ENCODE measurements around the gene SEZ6. TPM values are rescaled to one million over a fixed set of nuclear protein-coding genes. Genes with fewer than 3 reads are reported as not detected.
A peak's percentile ranks its signal among the peaks of the same experiment; 100 is the strongest.

Gene SEZ6
- total RNA-seq, 1 donor from 2014 or later = not detected

DNA sequence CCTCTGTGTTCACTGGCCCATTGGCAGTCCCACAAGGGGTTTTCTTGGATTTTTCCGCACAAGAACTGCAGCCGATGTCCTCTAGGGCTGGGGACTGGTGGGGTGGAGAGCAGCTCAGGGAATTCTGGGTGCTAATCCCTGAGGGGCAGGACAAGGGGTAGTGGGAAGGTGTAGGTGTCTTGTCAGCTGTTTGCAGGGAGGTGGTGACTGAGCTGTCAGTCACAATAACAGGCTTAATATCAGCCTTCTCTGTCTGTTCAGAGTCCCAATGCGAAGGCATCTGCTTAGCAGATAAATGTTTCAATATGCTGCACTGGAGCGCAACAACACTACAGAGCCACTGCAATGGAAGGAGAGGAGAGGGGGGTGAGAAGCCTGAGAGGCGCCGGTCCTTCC lies 92.9 kb downstream of the SEZ6 start:
- Mint-ChIP-seq H3K9me3 (ENCODE audit: unreplicated experiment) (no peaks in the 10 kb centered on the region), H3K36me3 (ENCODE audit: unreplicated experiment) (peaks cover 56% of the 10 kb centered on the region), H3K4me1 (ENCODE audit: unreplicated experiment) (peaks cover 8% of the 10 kb centered on the region), H3K4me3 (ENCODE audit: unreplicated experiment) (no peak overlapping the region), H3K27me3 (ENCODE audit: unreplicated experiment) (no peaks in the 10 kb centered on the region), H3K27ac (ENCODE audit: unreplicated experiment) (no peak overlapping the region)
- no peak for DNase-seq (ENCODE audit: extremely low spot score, unreplicated experiment)
- TF ChIP-seq, protein P1, sequence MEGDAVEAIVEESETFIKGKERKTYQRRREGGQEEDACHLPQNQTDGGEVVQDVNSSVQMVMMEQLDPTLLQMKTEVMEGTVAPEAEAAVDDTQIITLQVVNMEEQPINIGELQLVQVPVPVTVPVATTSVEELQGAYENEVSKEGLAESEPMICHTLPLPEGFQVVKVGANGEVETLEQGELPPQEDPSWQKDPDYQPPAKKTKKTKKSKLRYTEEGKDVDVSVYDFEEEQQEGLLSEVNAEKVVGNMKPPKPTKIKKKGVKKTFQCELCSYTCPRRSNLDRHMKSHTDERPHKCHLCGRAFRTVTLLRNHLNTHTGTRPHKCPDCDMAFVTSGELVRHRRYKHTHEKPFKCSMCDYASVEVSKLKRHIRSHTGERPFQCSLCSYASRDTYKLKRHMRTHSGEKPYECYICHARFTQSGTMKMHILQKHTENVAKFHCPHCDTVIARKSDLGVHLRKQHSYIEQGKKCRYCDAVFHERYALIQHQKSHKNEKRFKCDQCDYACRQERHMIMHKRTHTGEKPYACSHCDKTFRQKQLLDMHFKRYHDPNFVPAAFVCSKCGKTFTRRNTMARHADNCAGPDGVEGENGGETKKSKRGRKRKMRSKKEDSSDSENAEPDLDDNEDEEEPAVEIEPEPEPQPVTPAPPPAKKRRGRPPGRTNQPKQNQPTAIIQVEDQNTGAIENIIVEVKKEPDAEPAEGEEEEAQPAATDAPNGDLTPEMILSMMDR (IDR thresholded peaks at IDR 0.05) = no peak

DNA sequence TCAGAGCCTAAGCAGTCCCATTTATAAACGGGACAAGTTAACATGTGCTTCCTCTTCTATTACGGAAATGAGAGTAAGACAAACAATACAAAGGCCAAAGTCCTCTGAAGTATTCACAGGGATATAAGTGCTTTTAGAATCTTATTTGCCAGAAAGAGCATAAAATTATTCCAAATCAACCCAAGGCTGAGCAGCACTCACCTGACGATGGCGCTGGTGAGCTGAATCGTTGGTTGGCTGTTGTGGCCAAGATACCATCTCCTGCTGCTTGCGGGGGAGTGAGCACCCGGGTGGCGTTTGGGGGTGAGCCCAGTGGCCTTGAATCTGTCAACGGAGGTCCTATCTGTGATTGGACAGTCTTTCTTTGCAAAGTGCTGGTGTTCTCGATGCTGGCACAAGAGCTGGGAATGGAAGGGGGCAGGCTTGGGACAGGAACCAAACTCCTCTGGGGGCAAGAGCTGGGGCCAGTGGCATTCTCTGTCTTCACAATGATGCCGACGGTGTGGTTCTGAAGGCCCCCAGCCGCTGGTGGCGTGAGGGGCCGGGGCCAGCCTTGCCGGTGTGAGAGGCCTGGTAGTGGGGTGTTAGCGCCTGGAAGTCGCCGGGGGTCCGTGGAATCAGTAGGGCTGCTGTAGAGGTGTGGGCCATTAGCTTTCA lies 93.4 kb downstream of the SEZ6 start:
- Mint-ChIP-seq H3K9me3 (ENCODE audit: unreplicated experiment) (no peaks in the 10 kb centered on the region), H3K27me3 (ENCODE audit: unreplicated experiment) (no peaks in the 10 kb centered on the region), H3K36me3 (ENCODE audit: unreplicated experiment) (peaks cover 59% of the 10 kb centered on the region), H3K4me3 (ENCODE audit: unreplicated experiment) (no peak overlapping the region), H3K4me1 (ENCODE audit: unreplicated experiment) (peaks cover 8% of the 10 kb centered on the region), H3K27ac (ENCODE audit: unreplicated experiment) (no peak overlapping the region)
- TF ChIP-seq, protein P1 (IDR thresholded peaks at IDR 0.05) = peak; percentile 15
- no peak for DNase-seq (ENCODE audit: extremely low spot score, unreplicated experiment)

DNA sequence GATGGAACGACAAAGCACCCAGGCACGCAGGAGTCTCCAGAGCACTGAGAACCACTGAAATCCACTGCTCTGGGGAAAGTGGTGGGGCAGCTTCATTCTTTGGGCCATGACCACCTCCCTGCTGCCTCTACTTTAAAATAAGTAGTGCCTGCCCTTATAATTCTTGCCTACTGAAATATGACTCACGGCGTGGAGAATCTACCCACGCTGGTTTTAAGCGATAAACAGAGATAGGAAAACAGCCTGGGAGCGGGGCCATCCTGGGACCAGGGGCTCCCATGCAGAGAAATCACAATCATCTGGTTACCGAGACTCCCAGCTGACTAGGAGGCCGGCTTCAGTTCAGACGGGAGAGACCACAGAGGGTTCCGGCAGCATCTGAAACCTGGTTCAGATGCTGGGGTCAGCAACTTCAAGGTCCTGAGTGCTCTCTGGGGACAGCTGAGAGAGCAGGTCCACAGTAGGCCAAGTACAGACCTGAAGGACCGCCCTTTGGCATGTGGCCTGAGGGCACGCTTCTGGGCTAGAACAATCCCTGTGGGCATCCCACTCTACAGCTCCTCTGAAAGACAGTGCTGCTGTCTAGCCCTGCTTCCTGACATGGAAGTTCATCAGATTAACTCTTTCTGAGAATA lies 94.3 kb downstream of the SEZ6 start:
- Mint-ChIP-seq H3K4me3 (ENCODE audit: unreplicated experiment) (no peak overlapping the region), H3K27ac (ENCODE audit: unreplicated experiment) (no peak overlapping the region), H3K9me3 (ENCODE audit: unreplicated experiment) (no peaks in the 10 kb centered on the region), H3K36me3 (ENCODE audit: unreplicated experiment) (peaks cover 56% of the 10 kb centered on the region), H3K27me3 (ENCODE audit: unreplicated experiment) (no peaks in the 10 kb centered on the region), H3K4me1 (ENCODE audit: unreplicated experiment) (peaks cover 8% of the 10 kb centered on the region)
- TF ChIP-seq, protein P1 (IDR thresholded peaks at IDR 0.05) = no peak
- DNase-seq (ENCODE audit: extremely low spot score, unreplicated experiment) = no peak

DNA sequence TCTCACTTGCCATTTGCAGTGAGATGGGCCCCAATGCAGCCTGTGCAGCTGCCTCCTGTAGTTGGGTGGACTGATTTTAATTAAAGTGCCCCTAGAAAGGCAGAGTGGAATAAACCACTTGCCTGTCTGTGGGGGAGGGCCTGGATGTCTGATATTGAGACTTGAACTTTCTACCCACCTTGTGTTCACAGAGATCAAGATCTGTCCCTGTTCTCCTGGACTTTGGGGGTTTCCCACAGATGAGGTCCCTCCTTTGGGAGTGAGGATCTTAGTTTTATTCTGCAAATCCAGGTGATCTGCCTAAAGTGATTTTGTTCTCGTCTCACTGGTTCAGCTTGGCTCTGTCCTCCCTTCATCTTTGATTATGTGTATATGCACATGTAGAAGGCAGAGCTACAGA lies 95.3 kb downstream of the SEZ6 start:
- H3K4me1 Mint-ChIP-seq (ENCODE audit: unreplicated experiment) = peaks cover 8% of the 10 kb centered on the region
- no peak overlapping the region for H3K4me3 Mint-ChIP-seq (ENCODE audit: unreplicated experiment)
- no peak for DNase-seq (ENCODE audit: extremely low spot score, unreplicated experiment)
- H3K27ac Mint-ChIP-seq (ENCODE audit: unreplicated experiment) = no peak overlapping the region
- no peaks in the 10 kb centered on the region for H3K9me3 Mint-ChIP-seq (ENCODE audit: unreplicated experiment)
- peaks cover 54% of the 10 kb centered on the region for H3K36me3 Mint-ChIP-seq (ENCODE audit: unreplicated experiment)
- H3K27me3 Mint-ChIP-seq (ENCODE audit: unreplicated experiment) = no peaks in the 10 kb centered on the region
- TF ChIP-seq, protein P1 (IDR thresholded peaks at IDR 0.05) = no peak

DNA sequence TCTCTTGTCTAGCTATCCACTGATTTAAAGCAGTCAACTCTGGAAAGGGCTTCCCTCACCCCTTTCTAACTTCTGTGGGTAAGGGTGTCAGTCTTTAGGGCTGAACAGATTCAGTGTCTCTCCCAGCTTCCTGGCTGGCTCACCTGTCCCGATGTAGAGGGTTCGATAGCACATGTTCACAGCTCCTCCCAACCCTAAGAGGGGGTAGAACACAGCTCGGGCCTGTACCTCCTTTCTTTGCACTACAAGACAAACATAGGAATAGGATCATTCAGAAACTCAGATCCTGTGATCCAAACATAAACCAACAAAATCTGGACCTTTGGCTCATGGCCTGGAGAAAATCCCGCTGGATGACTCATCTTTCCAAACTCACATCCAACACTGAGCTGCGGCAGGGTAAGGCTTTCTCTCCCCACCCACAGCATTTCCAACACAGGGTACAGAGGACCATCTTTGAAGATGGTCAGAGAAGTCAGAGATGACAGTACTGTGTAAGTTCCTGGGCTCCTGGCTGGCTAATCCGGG lies 97.1 kb downstream of the SEZ6 start:
- no peak overlapping the region for H3K4me3 Mint-ChIP-seq (ENCODE audit: unreplicated experiment)
- DNase-seq (ENCODE audit: extremely low spot score, unreplicated experiment) = no peak
- H3K27ac Mint-ChIP-seq (ENCODE audit: unreplicated experiment) = peak overlapping the region; percentile 79
- no peaks in the 10 kb centered on the region for H3K27me3 Mint-ChIP-seq (ENCODE audit: unreplicated experiment)
- H3K9me3 Mint-ChIP-seq (ENCODE audit: unreplicated experiment) = no peaks in the 10 kb centered on the region
- H3K4me1 Mint-ChIP-seq (ENCODE audit: unreplicated experiment) = peaks cover 12% of the 10 kb centered on the region
- TF ChIP-seq, protein P1 (IDR thresholded peaks at IDR 0.05) = no peak
- peaks cover 40% of the 10 kb centered on the region for H3K36me3 Mint-ChIP-seq (ENCODE audit: unreplicated experiment)
